Measurements from ENCODE around the gene ARMC12.

ARMC12 gene

GRCh38 chr6:35795453-35796071 is 58.7 kb downstream of the ARMC12 start:
- Histone ChIP-seq H4K20me1 (ENCODE audit: insufficient read depth) (no peaks in the 10 kb centered on the region), H3K4me1 (ENCODE audit: low read depth, poor library complexity, severe bottlenecking) (no peaks in the 10 kb centered on the region), H3K79me2 (ENCODE audit: insufficient read depth, low read depth) (no peaks in the 10 kb centered on the region), H3K9ac (no peak overlapping the region), H3K27ac (no peak overlapping the region), H3K4me3 (IDR thresholded peaks at IDR 0.05; ENCODE audit: insufficient read depth, low read depth, low read length) (no peak overlapping the region), H3K36me3 (ENCODE audit: insufficient read depth) (no peaks in the 10 kb centered on the region), H3K4me2 (no peak overlapping the region), H3K27me3 (ENCODE audit: insufficient read depth, low read depth) (no peaks in the 10 kb centered on the region), H2AFZ (ENCODE audit: low read depth) (no peak overlapping the region)
- TF ChIP-seq CTCF (conservative IDR thresholded peaks at IDR 0.05; ENCODE audit: low read depth, low read length), result no peak

GRCh38 chr6:35796236-35796635 is 59.4 kb downstream of the ARMC12 start:
- no peak for TF ChIP-seq CTCF (conservative IDR thresholded peaks at IDR 0.05; ENCODE audit: low read depth, low read length)
- Histone ChIP-seq H2AFZ (ENCODE audit: low read depth) (no peak overlapping the region), H3K36me3 (ENCODE audit: insufficient read depth) (no peaks in the 10 kb centered on the region), H3K9ac (no peak overlapping the region), H3K4me2 (no peak overlapping the region), H3K27me3 (ENCODE audit: insufficient read depth, low read depth) (no peaks in the 10 kb centered on the region), H4K20me1 (ENCODE audit: insufficient read depth) (no peaks in the 10 kb centered on the region), H3K4me3 (IDR thresholded peaks at IDR 0.05; ENCODE audit: insufficient read depth, low read depth, low read length) (no peak overlapping the region), H3K27ac (no peak overlapping the region), H3K4me1 (ENCODE audit: low read depth, poor library complexity, severe bottlenecking) (no peaks in the 10 kb centered on the region), H3K79me2 (ENCODE audit: insufficient read depth, low read depth) (no peaks in the 10 kb centered on the region)

- Histone ChIP-seq H2AFZ (ENCODE audit: low read depth) (no peak overlapping the region), H3K9ac (no peak overlapping the region), H3K4me2 (no peak overlapping the region), H3K4me1 (ENCODE audit: low read depth, poor library complexity, severe bottlenecking) (no peaks in the 10 kb centered on the region), H3K27me3 (ENCODE audit: insufficient read depth, low read depth) (no peaks in the 10 kb centered on the region), H3K79me2 (ENCODE audit: insufficient read depth, low read depth) (no peaks in the 10 kb centered on the region), H3K36me3 (ENCODE audit: insufficient read depth) (no peaks in the 10 kb centered on the region), H4K20me1 (ENCODE audit: insufficient read depth) (no peaks in the 10 kb centered on the region), H3K27ac (no peak overlapping the region), H3K4me3 (IDR thresholded peaks at IDR 0.05; ENCODE audit: insufficient read depth, low read depth, low read length) (no peak overlapping the region)
- TF ChIP-seq CTCF (conservative IDR thresholded peaks at IDR 0.05; ENCODE audit: low read depth, low read length), result no peak
These were observed 61.1 kb downstream of the ARMC12 start for GRCh38 chr6:35797837-35798526.
